ENCODE results near the gene BEAN1.

- TF ChIP-seq POLR2A (IDR thresholded peaks at IDR 0.05; ENCODE audit: extremely low read depth, insufficient read length) (no peak), CTCF (IDR thresholded peaks at IDR 0.05; ENCODE audit: low read depth, low read length) (peak; percentile 1)
Measured at GRCh38 chr16:66524601-66525164, 97.6 kb downstream of the BEAN1 start.

All from NB4 (cell line).